H1 (cell line): ENCODE measurements around the gene OR2V1. TPM values are rescaled to one million over a fixed set of nuclear protein-coding genes. Genes with fewer than 3 reads are reported as not detected.

Experiments
- CTCF ChIA-PET: fragments of 300-600 bp; sonication (Branson Sonifier 250); formaldehyde crosslinking; loops from one replicate; lab custom pipeline; 2021; ENCODE audit not compliant: partially characterized antibody; lab: Charles Lee
- POLR2A ChIA-PET: fragments of 300-600 bp; sonication (Branson Sonifier 250); formaldehyde crosslinking; loops from one replicate; lab custom pipeline; 2021; ENCODE audit warnings: inconsistent platforms; ENCODE audit not compliant: partially characterized antibody; lab: Charles Lee
- DNase-seq, 2 experiments: peaks; one replicate each; pipeline versions ENCODE4 v3.0.0 to v3.0.0-alpha.2; 2010 to 2022; ENCODE audit warnings: low spot score in 2 of 2, low read depth in 1 of 2, mixed read lengths in 1 of 2
- FAIRE-seq: peaks from 2 replicates; lab custom pipeline; 2011; peaks lifted over from hg19 to GRCh38; lab: Jason Lieb, UNC
- H2AFZ ChIP-seq: 2 replicates; pipeline ENCODE4 v1.8.1; 2012; ENCODE audit warnings: low read length, inconsistent platforms
- H2AK5ac ChIP-seq: 2 replicates; pipeline ENCODE4 v1.6.1; 2013; ENCODE audit warnings: low read depth, low read length
- H2BK120ac ChIP-seq: replicated peaks from 2 replicates; pipeline ENCODE3; 2013; ENCODE audit warnings: low read depth, low read length, inconsistent platforms
- H2BK12ac ChIP-seq: 2 replicates; pipeline ENCODE4 v1.6.1; 2013; ENCODE audit warnings: low read depth, low read length
- H2BK15ac ChIP-seq: 2 replicates; pipeline ENCODE4 v1.6.1; 2013; ENCODE audit warnings: low read length
- H2BK20ac ChIP-seq: 2 replicates; pipeline ENCODE4 v1.6.1; 2013; ENCODE audit warnings: low read length
- H2BK5ac ChIP-seq: 2 replicates; pipeline ENCODE4 v1.6.1; 2013; ENCODE audit warnings: low read depth, low read length
- H3K14ac ChIP-seq: 2 replicates; pipeline ENCODE4 v1.6.1; 2013; ENCODE audit warnings: inconsistent platforms; ENCODE audit not compliant: insufficient read length
- H3K18ac ChIP-seq: 2 replicates; pipeline ENCODE4 v1.6.1; 2013; ENCODE audit warnings: low read length; ENCODE audit errors: extremely low read depth
- H3K23ac ChIP-seq: 2 replicates; pipeline ENCODE4 v1.6.1; 2013; ENCODE audit warnings: inconsistent platforms; ENCODE audit not compliant: insufficient read length
- H3K23me2 ChIP-seq: 2 replicates; pipeline ENCODE4 v1.6.1; 2013; ENCODE audit warnings: low read depth, low read length
- H3K27ac ChIP-seq: 2 replicates; pipeline ENCODE4 v1.6.1; 2011; ENCODE audit warnings: low read depth, low read length, inconsistent platforms
- H3K27me3 ChIP-seq, 4 experiments: replicated peaks in 1 of 4; 1 replicate in 1 of 4; 2 replicates in 3 of 4; pipeline versions ENCODE4 v1.6.1 to v1.8.1; 2011 to 2013; ENCODE audit warnings: low read length in 3 of 4, mild to moderate bottlenecking in 3 of 4, inconsistent platforms in 2 of 4, mixed read lengths in 2 of 4, moderate library complexity in 1 of 4; ENCODE audit not compliant: control insufficient read depth in 3 of 4, insufficient read depth in 3 of 4; ENCODE audit errors: extremely low read depth in 1 of 4
- H3K36me3 ChIP-seq, 4 experiments: 2 replicates each; pipeline versions ENCODE4 v1.6.1 to v1.8.1; 2011 to 2013; ENCODE audit warnings: mild to moderate bottlenecking in 4 of 4, low read length in 3 of 4, moderate library complexity in 2 of 4, control low read depth in 1 of 4, inconsistent platforms in 1 of 4; ENCODE audit not compliant: insufficient read depth in 4 of 4, control insufficient read depth in 2 of 4
- H3K4ac ChIP-seq: replicated peaks from 2 replicates; pipeline ENCODE3; 2013; ENCODE audit warnings: low read length, low read depth, mixed read lengths, inconsistent platforms; ENCODE audit not compliant: insufficient read length
- H3K4me1 ChIP-seq, 4 experiments: replicated peaks in 1 of 4; 1 replicate in 1 of 4; 2 replicates in 3 of 4; pipeline versions ENCODE4 v1.6.1 to v1.8.1; 2011 to 2013; ENCODE audit warnings: low read length in 3 of 4, inconsistent platforms in 2 of 4, mixed read lengths in 1 of 4; ENCODE audit not compliant: insufficient read depth in 4 of 4, control insufficient read depth in 3 of 4
- H3K4me2 ChIP-seq, 2 experiments: 2 replicates each; pipeline versions ENCODE4 v1.6.1 to v1.8.1; 2011 to 2013; ENCODE audit warnings: low read depth in 2 of 2, low read length in 2 of 2, control low read depth in 1 of 2, inconsistent platforms in 1 of 2, mild to moderate bottlenecking in 1 of 2; ENCODE audit not compliant: insufficient read depth in 1 of 2
- H3K4me3 ChIP-seq, 4 experiments: fragments of 200-600, 300-600 bp in 1 of 4; sonication (generic), shearing (Covaris generic), sonication (Bioruptor Twin) in 1 of 4; 2 replicates each; pipeline versions ENCODE4 v1.5.1 to v1.8.1; 2011 to 2016; ENCODE audit warnings: low read length in 4 of 4, low read depth in 3 of 4, control low read depth in 2 of 4, inconsistent platforms in 2 of 4, mild to moderate bottlenecking in 2 of 4, mixed read lengths in 1 of 4, moderate library complexity in 1 of 4; ENCODE audit not compliant: insufficient read depth in 2 of 4; ENCODE audit errors: extremely low read depth in 1 of 4
- H3K56ac ChIP-seq: replicated peaks from 2 replicates; pipeline ENCODE3; 2013; ENCODE audit warnings: low read depth, mild to moderate bottlenecking, mixed read lengths, low read length, inconsistent platforms; ENCODE audit not compliant: insufficient read length
- H3K79me1 ChIP-seq: 2 replicates; pipeline ENCODE4 v1.6.1; 2013; ENCODE audit warnings: low read depth, low read length, control low read depth
- H3K79me2 ChIP-seq, 2 experiments: 2 replicates each; pipeline versions ENCODE4 v1.6.1 to v1.8.1; 2012 to 2013; ENCODE audit warnings: low read length in 2 of 2, mild to moderate bottlenecking in 2 of 2, inconsistent platforms in 1 of 2; ENCODE audit not compliant: insufficient read depth in 2 of 2, control insufficient read depth in 1 of 2
- H3K9ac ChIP-seq, 4 experiments: replicated peaks in 1 of 4; 1 replicate in 1 of 4; 2 replicates in 3 of 4; pipeline versions ENCODE4 v1.6.1 to v1.8.1; 2011 to 2013; ENCODE audit warnings: low read depth in 3 of 4, low read length in 3 of 4, control low read depth in 2 of 4, mild to moderate bottlenecking in 2 of 4, moderate library complexity in 2 of 4, inconsistent platforms in 1 of 4; ENCODE audit errors: extremely low read depth in 1 of 4
- H3K9me3 ChIP-seq, 2 experiments: 2 replicates each; pipeline versions ENCODE4 v1.6.1 to v1.8.1; 2012 to 2013; ENCODE audit warnings: mild to moderate bottlenecking in 2 of 2, moderate library complexity in 2 of 2, control low read depth in 1 of 2, inconsistent platforms in 1 of 2, low read depth in 1 of 2, low read length in 1 of 2, mixed read lengths in 1 of 2; ENCODE audit not compliant: insufficient read depth in 2 of 2
- H4K20me1 ChIP-seq, 2 experiments: replicated peaks in 1 of 2; 2 replicates each; pipeline versions ENCODE3 to v1.8.1; 2011 to 2013; ENCODE audit warnings: inconsistent platforms in 2 of 2, low read length in 2 of 2, mild to moderate bottlenecking in 1 of 2; ENCODE audit not compliant: insufficient read depth in 2 of 2, control insufficient read depth in 1 of 2
- H4K5ac ChIP-seq: 2 replicates; pipeline ENCODE4 v1.6.1; 2013; ENCODE audit warnings: low read length, low read depth, mixed read lengths, inconsistent platforms; ENCODE audit not compliant: insufficient read length
- H4K8ac ChIP-seq: 2 replicates; pipeline ENCODE4 v1.8.0; 2013; ENCODE audit warnings: mild to moderate bottlenecking, moderate library complexity, low read length, inconsistent platforms; ENCODE audit not compliant: insufficient read depth; ENCODE audit errors: extremely low read depth
- H4K91ac ChIP-seq: replicated peaks from 2 replicates; pipeline ENCODE3; 2013; ENCODE audit warnings: low read length, mixed read lengths, inconsistent platforms; ENCODE audit not compliant: insufficient read length
- ASH2L ChIP-seq: fragments of 200-600, 300-600 bp; sonication (generic); IDR thresholded peaks from one replicate; pipeline ENCODE4 v1.7.1; 2017; ENCODE audit warnings: low read length
- BACH1 ChIP-seq: IDR thresholded peaks from 2 replicates; pipeline ENCODE4 v1.6.1; 2012; ENCODE audit warnings: low read length, improper control_type of control experiment
- CBX5 ChIP-seq: fragments of 300-800, 300-1000 bp; sonication (generic); IDR thresholded peaks from 2 replicates; pipeline ENCODE4 v1.7.1; 2016; ENCODE audit warnings: antibody characterized with exemption, low read length, low read depth
- CHD1 ChIP-seq: IDR thresholded peaks from 2 replicates; pipeline ENCODE4 v1.6.1; 2012; ENCODE audit warnings: low read depth, low read length, improper control_type of control experiment
- CREB1 ChIP-seq: IDR thresholded peaks from 2 replicates; pipeline ENCODE4 v1.6.1; 2012; ENCODE audit warnings: inconsistent platforms
- CTBP2 ChIP-seq: IDR thresholded peaks from 2 replicates; pipeline ENCODE4 v1.7.0; 2011; ENCODE audit warnings: borderline replicate concordance, mild to moderate bottlenecking, moderate library complexity, mixed read lengths, low read length; ENCODE audit not compliant: insufficient read depth, insufficient read length
- EGR1 ChIP-seq: IDR thresholded peaks from 2 replicates; pipeline ENCODE4 v1.6.1; 2011; ENCODE audit warnings: low read depth, low read length, borderline replicate concordance
- GTF2F1 ChIP-seq: IDR thresholded peaks from 2 replicates; pipeline ENCODE4 v1.6.1; 2012; ENCODE audit warnings: low read depth, low read length, improper control_type of control experiment, borderline replicate concordance
- NANOG ChIP-seq: IDR thresholded peaks from 2 replicates; pipeline ENCODE4 v1.6.1; 2011; ENCODE audit warnings: low read length, low read depth, mild to moderate bottlenecking, inconsistent platforms; ENCODE audit not compliant: insufficient read depth, poor library complexity, severe bottlenecking
- PHF8 ChIP-seq: fragments of 200-600 bp; sonication (generic); conservative IDR thresholded peaks from 2 replicates; pipeline ENCODE4 v1.7.1; 2012; ENCODE audit warnings: low read depth, mild to moderate bottlenecking, inconsistent platforms, low read length, moderate library complexity
- SIN3A ChIP-seq, 2 experiments: IDR thresholded peaks in 1 of 2; conservative IDR thresholded peaks in 1 of 2; 2 replicates each; pipeline ENCODE4 v1.6.1; 2011 to 2012; ENCODE audit warnings: low read length in 2 of 2, improper control_type of control experiment in 1 of 2, low read depth in 1 of 2, mild to moderate bottlenecking in 1 of 2
- SIRT6 ChIP-seq: IDR thresholded peaks from one replicate; pipeline ENCODE4 v1.7.1; 2012; ENCODE audit warnings: low read length, inconsistent platforms
- TEAD4 ChIP-seq: IDR thresholded peaks from 2 replicates; pipeline ENCODE4 v1.6.1; 2012; ENCODE audit warnings: low read depth, low read length, inconsistent platforms, mixed read lengths
- USF2 ChIP-seq: IDR thresholded peaks from 2 replicates; pipeline ENCODE4 v1.6.1; 2011; ENCODE audit warnings: low read length, improper control_type of control experiment
- WGBS, 2 experiments: shearing (Covaris generic) in 1 of 2; methylation state at CpG; one replicate each; pipeline versions ENCODE4 v1.1.6 to v1.1.7; 2013 to 2015; ENCODE audit warnings: low lambda C conversion rate in 2 of 2, mixed read lengths in 2 of 2, inconsistent platforms in 1 of 2, low coverage in 1 of 2, missing lambda C conversion rate in 1 of 2; ENCODE audit not compliant: insufficient replicate concordance in 2 of 2, insufficient coverage in 1 of 2, insufficient read length in 1 of 2; ENCODE audit errors: extremely low coverage in 1 of 2, missing lambda C conversion rate in 1 of 2; 5-methylcytosine and 5-hydroxymethylcytosine counted together
- polyA plus RNA-seq, 7 experiments: library from polyadenylated mRNA; depleted of rRNA in 3 of 7; stranded (reverse) in 5 of 7; unstranded in 2 of 7; fragments of >200 nt in 5 of 7; fragments of 200-250 nt in 2 of 7; gene quantifications; 1 replicate in 5 of 7; 2 replicates in 1 of 7; 4 replicates in 1 of 7; pipeline versions ENCODE4 v1.2.1 to v1.2.3, GENCODE V29; 2011 to 2013; ENCODE audit warnings: missing spikeins in 2 of 7, mixed read lengths in 2 of 7
- total RNA-seq: library from RNA; stranded (reverse); fragmentation: NEBNext Ultra II Directional; extraction: Animal tissue kit (Norgen Biotek cat#: 25700); gene quantifications from 2 replicates; pipeline ENCODE4 v1.2.1, GENCODE V29; 2021

The OR2V1 gene
- total and polyA plus RNA-seq, 2 of the 8 experiments (the other 6 are each of a cell fraction or from before 2014, with no cell fraction given) = not detected

GRCh38 chr5:181118369-181118768, 12.6 kb downstream of the OR2V1 start:
- Histone ChIP-seq H2AK5ac (no peak overlapping the region), H3K4me2 (no peak overlapping the region), H3K79me2 (no peaks in the 10 kb centered on the region), H2BK12ac (no peak overlapping the region), H3K9ac (no peak overlapping the region), H3K27me3 (peaks cover 12 to 39% (median 25%) of the 10 kb centered on the region in 4 experiments), H2AFZ (no peak overlapping the region), H3K4me3 (no peak overlapping the region), H2BK20ac (no peak overlapping the region), H3K36me3 (no peaks in the 10 kb centered on the region), H3K56ac (no peak overlapping the region), H3K9me3 (peaks cover 0 to 5% of the 10 kb centered on the region in 2 experiments; a peak in 1 of 4 replicates), H4K20me1 (no peaks in the 10 kb centered on the region), H3K14ac (no peak overlapping the region), H2BK5ac (no peak overlapping the region), H3K23me2 (peaks cover 6% of the 10 kb centered on the region; the same call in 1 of the 2 replicates), H3K4ac (no peak overlapping the region), H4K8ac (no peak overlapping the region), H3K18ac (no peak overlapping the region), H4K91ac (no peak overlapping the region), H4K5ac (no peak overlapping the region), H3K4me1 (peaks cover 0 to 8% (median 1%) of the 10 kb centered on the region in 4 experiments; a peak in 5 of 7 replicates), H3K23ac (no peak overlapping the region), H3K27ac (no peak overlapping the region), H2BK120ac (no peak overlapping the region), H3K79me1 (no peaks in the 10 kb centered on the region), H2BK15ac (no peak overlapping the region)
- 92% methylated on average over 6 of the region's 6 CpGs; no CpG with 5 or more reads in 1 of the 2 experiments for WGBS, 2 experiments
- POLR2A ChIA-PET = no interaction called here
- FAIRE-seq (no peak), DNase-seq (no peak)
- CTCF ChIA-PET = interaction anchor here (1.0 to 1.7 kb wide), 3 partner anchors 9 to 66 kb away, joined by 3 to 5 read pairs (median 3); no protein-coding TSS in a partner anchor
- TF ChIP-seq SIRT6 (no peak), NANOG (no peak), TEAD4 (no peak), BACH1 (no peak), USF2 (no peak), CBX5 (no peak), CREB1 (no peak), EGR1 (no peak), CTBP2 (no peak), CHD1 (no peak), GTF2F1 (no peak), ASH2L (no peak), PHF8 (no peak), SIN3A (conservative IDR thresholded peaks at IDR 0.05 in 1 of 2, IDR thresholded peaks at IDR 0.05 in 1 of 2; ENCODE audit: low read depth in 1 of 2, low read length in 2 of 2) (no peak)
